Astrocyte (in vitro differentiated cells and primary cell): Measurements from ENCODE around the gene WNT3A.

Experiments used
- EZH2 ChIP-seq: IDR thresholded peaks from 2 replicates; pipeline ENCODE4 v1.6.1; 2012; ENCODE audit warnings: mild to moderate bottlenecking, low read length, inconsistent platforms; ENCODE audit not compliant: insufficient read depth
- TF ChIP-seq, protein P1 (sequence below): IDR thresholded peaks from 2 replicates; pipeline ENCODE4 v1.5.1; 2011; ENCODE audit warnings: low read depth, mild to moderate bottlenecking, inconsistent platforms, low read length, moderate library complexity; ENCODE audit not compliant: insufficient read depth

DNA sequence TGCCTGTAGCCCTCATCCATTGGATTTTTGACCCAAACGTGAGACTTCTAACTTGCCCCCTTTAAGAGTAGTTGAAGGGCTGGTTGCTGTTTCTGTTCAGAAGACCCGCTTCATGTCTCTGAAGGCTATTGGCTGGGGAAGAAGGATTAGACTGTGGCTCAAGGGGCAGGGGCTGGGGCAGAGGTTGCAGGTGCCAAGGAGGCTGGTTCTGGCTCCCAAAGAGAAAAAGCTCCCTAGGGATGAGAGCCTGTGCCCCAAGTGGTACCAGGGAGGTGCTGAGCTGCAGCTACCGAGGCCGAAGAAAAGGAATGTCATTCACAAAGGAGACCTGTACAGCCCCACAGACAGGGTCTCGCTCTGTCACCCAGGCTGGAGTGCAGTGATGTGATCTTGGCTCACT lies 5.8 kb downstream of the WNT3A start:
- TF ChIP-seq EZH2 = no peak
- TF ChIP-seq, protein P1, sequence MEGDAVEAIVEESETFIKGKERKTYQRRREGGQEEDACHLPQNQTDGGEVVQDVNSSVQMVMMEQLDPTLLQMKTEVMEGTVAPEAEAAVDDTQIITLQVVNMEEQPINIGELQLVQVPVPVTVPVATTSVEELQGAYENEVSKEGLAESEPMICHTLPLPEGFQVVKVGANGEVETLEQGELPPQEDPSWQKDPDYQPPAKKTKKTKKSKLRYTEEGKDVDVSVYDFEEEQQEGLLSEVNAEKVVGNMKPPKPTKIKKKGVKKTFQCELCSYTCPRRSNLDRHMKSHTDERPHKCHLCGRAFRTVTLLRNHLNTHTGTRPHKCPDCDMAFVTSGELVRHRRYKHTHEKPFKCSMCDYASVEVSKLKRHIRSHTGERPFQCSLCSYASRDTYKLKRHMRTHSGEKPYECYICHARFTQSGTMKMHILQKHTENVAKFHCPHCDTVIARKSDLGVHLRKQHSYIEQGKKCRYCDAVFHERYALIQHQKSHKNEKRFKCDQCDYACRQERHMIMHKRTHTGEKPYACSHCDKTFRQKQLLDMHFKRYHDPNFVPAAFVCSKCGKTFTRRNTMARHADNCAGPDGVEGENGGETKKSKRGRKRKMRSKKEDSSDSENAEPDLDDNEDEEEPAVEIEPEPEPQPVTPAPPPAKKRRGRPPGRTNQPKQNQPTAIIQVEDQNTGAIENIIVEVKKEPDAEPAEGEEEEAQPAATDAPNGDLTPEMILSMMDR = no peak
